HG03521 (cell line): ENCODE measurements around the gene ZDHHC3.
"Not testable (repeated sequence)": the region's sequence is repeated elsewhere in the genome, so short reads cannot be mapped to it uniquely, and the experiment has no call there.

ENCODE experiments used
- ATAC-seq: cut with Tn5 transposase; IDR thresholded peaks from one replicate; pipeline ENCODE4 v1.9.1; 2021; ENCODE audit warnings: mild to moderate bottlenecking, moderate library complexity; ENCODE audit not compliant: unreplicated experiment

ZDHHC3 gene

DNA sequence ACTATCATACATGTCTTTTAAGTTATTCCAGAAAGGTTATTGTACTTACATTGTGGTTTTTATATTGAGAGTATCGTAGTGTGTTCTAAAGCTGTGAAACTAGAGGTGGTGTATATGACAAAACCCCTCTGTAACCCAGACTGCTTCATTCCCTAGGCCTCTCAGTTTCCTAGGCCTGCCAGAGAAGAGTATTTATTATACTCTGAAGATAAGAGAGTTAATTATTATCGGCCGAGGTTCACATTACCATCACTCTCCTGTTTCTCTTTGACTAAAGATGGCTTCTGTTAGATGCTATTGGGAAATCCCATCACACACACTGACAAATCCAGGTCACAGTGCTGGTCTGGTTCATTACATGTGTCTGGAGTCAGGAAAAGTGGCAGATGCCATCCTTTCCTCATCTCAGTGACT, 20.6 kb upstream of the ZDHHC3 start:
- no peak for ATAC-seq

GRCh38 chr3:44995142-44995770, 19.3 kb upstream of the ZDHHC3 start:
- ATAC-seq: no peak

GRCh38 chr3:44993471-44994205, 17.7 kb upstream of the ZDHHC3 start:
- ATAC-seq: no peak

- no peak for ATAC-seq
Observed at GRCh38 chr3:44992555-44993470, 16.8 kb upstream of the ZDHHC3 start.

DNA sequence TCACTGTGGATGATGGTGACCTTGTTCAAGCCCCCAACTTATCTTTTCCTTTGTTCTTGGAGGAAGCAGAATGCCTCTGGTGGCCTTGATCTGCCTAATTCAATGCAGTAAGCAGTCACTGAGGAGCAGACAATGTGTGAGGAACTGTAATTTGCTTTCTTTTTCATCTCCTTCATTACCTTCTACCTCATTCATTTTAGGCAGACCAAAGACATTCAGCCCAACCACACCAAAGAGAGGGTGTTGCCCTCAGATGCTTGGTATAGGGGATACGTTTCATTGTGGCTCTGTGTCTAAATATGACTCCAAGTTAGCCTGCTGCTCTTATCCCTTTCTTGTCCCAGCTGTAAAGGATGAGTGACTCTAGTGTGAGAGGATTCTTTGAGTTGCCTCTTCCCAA, 15.4 kb upstream of the ZDHHC3 start:
- ATAC-seq: no peak

DNA sequence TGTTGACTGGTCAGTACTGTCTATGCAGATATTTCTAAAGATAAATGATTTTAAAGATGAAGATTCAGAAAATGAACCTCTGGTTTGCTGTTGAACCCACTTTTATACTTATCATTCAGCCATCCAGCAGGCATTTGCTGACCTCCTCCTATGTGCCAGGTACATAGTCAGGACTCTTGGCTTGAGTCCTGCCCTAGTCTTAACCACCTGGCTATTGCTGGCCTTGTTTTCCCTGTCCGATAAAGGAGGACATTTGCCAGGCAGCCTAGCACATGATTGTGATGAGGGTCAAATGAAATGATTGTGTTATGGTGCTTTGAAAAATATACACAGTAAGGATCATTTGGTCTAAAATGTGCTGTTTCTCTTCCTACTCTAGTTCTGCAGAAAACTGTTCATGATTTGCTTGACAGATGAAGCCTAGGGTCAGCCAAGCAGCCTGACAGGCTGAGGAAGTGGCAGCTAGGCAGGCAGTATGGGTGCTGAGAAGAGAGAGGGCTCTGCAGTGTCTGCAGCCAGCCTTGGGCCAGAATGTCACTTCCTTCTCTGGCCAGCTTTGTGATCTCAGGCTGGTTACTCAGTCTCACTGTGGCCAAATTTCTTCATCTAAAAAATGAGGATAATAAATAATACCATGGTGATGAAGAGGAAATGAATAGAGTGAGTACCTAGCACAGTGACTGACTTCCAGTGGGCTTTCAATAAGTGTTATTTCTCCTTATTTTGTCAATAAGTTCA, 13.8 kb upstream of the ZDHHC3 start:
- no peak for ATAC-seq

GRCh38 chr3:44989141-44989540, 13.2 kb upstream of the ZDHHC3 start:
- ATAC-seq: no peak

- ATAC-seq: no peak
Observed at GRCh38 chr3:44988073-44988472, 12.1 kb upstream of the ZDHHC3 start.

GRCh38 chr3:44987332-44987731, 11.4 kb upstream of the ZDHHC3 start:
- ATAC-seq: no peak

GRCh38 chr3:44986330-44986729, 10.4 kb upstream of the ZDHHC3 start:
- ATAC-seq: not testable (repeated sequence)

DNA sequence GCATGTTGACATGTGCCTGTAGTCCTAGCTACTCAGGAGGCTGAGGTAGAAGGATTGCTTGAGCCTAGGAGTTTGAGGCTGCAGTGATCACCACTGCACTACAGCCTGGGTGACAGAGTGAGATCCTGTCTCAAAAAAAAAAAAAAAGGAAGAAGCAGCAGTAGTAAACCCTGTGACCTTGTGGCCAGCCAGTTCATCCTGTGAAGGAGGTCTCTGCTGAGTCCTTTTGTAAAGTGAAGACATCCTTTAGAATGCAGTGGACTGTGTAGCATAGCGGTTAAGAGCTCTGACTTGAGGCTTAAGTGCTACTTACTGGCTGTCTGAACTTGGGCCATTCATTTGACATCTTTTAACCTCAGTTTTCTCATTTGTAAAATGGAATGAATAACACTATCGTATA, 8.4 kb upstream of the ZDHHC3 start:
- no peak for ATAC-seq

DNA sequence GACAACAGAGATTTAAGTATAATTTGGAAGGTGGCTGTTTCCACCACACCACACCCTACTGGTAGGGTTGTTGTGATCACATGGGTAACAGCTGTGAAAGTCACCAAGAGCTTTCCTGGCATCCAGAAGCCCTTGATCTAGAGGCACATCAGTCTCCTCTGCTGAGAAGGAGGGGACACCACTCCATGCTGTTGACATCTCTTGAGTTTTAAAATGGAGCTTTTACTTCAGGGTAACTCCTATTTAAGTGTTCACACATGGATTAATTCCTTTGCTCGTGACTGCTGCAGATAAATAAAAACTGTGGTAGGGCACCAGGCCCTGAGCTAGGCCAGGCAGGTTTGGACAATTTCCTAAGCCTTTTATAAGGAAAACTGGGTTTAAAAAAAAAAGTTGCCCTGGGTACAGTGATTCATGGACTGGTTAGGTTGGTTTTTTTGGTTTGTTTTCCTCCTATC, 7.5 kb upstream of the ZDHHC3 start:
- no peak for ATAC-seq

- ATAC-seq: no peak
Observed at GRCh38 chr3:44982817-44983216, 6.8 kb upstream of the ZDHHC3 start.

GRCh38 chr3:44981751-44982150, 5.8 kb upstream of the ZDHHC3 start:
- ATAC-seq: no peak

DNA sequence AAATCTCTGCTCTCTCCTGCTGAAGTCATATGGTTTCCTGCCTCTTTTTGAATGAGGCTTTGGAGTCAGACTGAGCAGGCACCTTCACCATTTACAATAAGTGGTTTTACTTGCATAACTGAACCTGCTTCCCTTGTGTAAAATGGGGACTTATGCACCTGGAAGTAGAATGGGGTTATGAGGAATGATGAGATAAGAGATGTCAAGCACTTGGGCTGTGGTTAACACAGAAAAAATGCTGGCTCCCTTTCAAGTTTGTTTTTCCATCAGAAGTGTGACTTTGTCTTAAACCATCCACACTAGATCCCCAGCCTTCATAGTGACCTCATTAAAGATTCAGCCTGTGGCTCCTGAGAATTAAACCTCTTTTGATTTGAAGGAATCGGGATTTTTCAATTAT, 5.2 kb upstream of the ZDHHC3 start:
- ATAC-seq: no peak

DNA sequence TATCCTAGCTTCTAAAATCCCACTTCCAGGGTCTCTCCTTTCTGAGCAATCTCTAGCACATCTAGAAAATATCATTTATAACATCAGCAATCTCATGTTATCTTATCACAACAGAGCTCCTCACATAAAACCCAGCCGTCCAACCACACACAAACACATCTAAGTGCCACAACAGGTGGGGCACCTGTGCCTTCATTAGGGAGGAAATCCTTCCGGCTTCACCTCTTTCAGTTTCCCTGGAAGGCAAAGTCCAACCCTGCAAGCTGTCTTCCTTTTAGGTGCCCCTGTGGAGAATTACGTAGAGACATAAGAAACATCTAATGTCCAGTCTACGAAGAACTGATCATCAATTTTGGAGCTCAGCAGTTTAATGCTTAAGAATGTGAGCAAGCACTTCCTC, 1.6 kb downstream of the ZDHHC3 start:
- no peak for ATAC-seq

GRCh38 chr3:44970926-44971490, 5.0 kb downstream of the ZDHHC3 start:
- ATAC-seq: no peak

- ATAC-seq: no peak
Observed at GRCh38 chr3:44969828-44970179, 6.2 kb downstream of the ZDHHC3 start.

DNA sequence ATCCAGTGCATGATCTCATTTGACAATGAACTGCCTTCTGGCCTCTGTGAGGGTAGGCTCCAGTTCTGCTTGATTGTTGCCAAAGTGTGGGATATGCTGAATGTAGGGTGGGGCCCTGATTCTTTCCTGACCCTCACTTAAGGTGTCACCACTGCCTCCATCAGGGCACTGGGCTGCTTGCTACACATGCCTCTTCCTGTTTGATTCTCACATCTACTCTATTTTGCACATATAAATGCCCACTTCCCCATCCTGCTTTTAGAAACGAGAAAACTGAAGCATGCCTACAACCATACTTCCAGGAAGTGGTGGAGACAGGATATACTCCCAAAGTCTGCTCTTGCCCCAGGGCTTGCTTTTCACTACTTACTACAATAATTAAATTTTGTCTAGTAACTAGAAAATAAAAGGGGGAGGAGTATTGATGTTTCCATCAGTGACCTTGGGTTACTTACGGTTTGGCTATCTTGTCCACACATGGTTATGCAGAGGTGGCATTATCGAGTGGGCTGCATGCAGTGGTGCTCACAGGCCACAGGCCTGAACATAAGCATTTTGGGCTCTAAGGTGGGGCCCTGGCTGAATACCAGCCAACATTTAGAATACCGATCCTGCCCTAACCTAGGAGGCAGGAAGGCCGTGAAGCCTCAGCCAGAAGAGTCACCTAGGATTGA, 6.7 kb downstream of the ZDHHC3 start:
- no peak for ATAC-seq

DNA sequence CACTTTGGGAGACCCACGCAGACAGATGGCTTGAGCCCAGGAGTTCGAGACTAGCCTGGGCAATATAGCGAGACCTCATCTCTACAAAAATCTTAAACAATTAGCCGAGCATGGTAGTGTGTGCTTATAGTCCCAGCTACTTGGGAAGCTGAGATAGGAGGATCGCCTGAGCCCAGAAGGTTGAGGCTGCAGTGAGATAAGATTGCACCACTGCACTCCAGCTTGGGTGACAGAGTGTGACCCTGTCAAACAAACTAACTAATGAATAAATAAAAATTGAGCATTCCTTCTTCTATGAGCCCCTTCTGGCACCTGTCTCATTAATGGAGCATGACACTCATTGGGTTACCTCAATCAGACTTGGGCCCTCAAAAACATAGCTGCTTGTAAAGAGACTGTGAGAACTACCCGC, 7.5 kb downstream of the ZDHHC3 start:
- no peak for ATAC-seq
